Suprapubic skin (tissue), 4 donors: ENCODE measurements around the gene SLC23A3. TPM values are rescaled to one million over a fixed set of nuclear protein-coding genes. Genes with fewer than 3 reads are reported as not detected.

Experiments
- DNase-seq, 2 donors: peaks; one replicate each; pipeline ENCODE4 v3.0.0-alpha.2; 2019; ENCODE audit warnings: low spot score in 2 of 2
- H3K27ac ChIP-seq: fragments of 200-600 bp; sonication (generic); one replicate; pipeline ENCODE4 v1.5.1; 2019
- H3K27me3 ChIP-seq: fragments of 200-600 bp; sonication (generic); one replicate; pipeline ENCODE4 v1.5.1; 2019
- H3K36me3 ChIP-seq: fragments of 200-600 bp; sonication (generic); one replicate; pipeline ENCODE4 v1.5.1; 2019
- H3K4me1 ChIP-seq: fragments of 200-600 bp; sonication (generic); one replicate; pipeline ENCODE4 v1.5.1; 2019
- H3K4me3 ChIP-seq: fragments of 200-600 bp; sonication (generic); one replicate; pipeline ENCODE4 v1.5.1; 2019; ENCODE audit warnings: mild to moderate bottlenecking
- H3K9me3 ChIP-seq: fragments of 200-600 bp; sonication (generic); one replicate; pipeline ENCODE4 v1.5.1; 2019
- EP300 ChIP-seq: sonication (generic); formaldehyde crosslinking; IDR thresholded peaks from one replicate; pipeline ENCODE4 v1.6.1; 2017; ENCODE audit warnings: antibody characterized with exemption
- POLR2A ChIP-seq, 2 donors: fragments of 450-650 bp; IDR thresholded peaks; one replicate each; pipeline ENCODE4 v1.6.1; 2017; ENCODE audit warnings: antibody characterized with exemption in 2 of 2, mild to moderate bottlenecking in 2 of 2, moderate library complexity in 2 of 2
- POLR2AphosphoS5 ChIP-seq, 3 donors: sonication (generic); formaldehyde crosslinking; IDR thresholded peaks; one replicate each; pipeline ENCODE4 v1.6.1; 2017; ENCODE audit warnings: antibody characterized with exemption in 3 of 3
- WGBS: methylation state at CpG from one replicate; pipeline ENCODE4 v1.1.5; 2018; 5-methylcytosine and 5-hydroxymethylcytosine counted together
- total RNA-seq, 4 donors: library from RNA; depleted of rRNA; stranded (reverse); fragments of >200 nt; gene quantifications; one replicate each; pipeline ENCODE4 v1.1.0, GENCODE V29; 2016
- TF ChIP-seq, protein P1 (sequence below), 2 donors: fragments of 200-600 bp in 1 of 2; fragments of 450-650 bp in 1 of 2; sonication (generic) in 1 of 2; IDR thresholded peaks; one replicate each; pipeline ENCODE4 v1.5.1; 2016 to 2019; ENCODE audit warnings: antibody characterized with exemption in 2 of 2, mild to moderate bottlenecking in 1 of 2, moderate library complexity in 1 of 2

Gene SLC23A3, protein sequence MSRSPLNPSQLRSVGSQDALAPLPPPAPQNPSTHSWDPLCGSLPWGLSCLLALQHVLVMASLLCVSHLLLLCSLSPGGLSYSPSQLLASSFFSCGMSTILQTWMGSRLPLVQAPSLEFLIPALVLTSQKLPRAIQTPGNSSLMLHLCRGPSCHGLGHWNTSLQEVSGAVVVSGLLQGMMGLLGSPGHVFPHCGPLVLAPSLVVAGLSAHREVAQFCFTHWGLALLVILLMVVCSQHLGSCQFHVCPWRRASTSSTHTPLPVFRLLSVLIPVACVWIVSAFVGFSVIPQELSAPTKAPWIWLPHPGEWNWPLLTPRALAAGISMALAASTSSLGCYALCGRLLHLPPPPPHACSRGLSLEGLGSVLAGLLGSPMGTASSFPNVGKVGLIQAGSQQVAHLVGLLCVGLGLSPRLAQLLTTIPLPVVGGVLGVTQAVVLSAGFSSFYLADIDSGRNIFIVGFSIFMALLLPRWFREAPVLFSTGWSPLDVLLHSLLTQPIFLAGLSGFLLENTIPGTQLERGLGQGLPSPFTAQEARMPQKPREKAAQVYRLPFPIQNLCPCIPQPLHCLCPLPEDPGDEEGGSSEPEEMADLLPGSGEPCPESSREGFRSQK
- 10 to 100 TPM in 1 of 4 donors, 1 to 10 TPM in 3; 2.4 to 12.6 (median 3.2) TPM for total RNA-seq

DNA sequence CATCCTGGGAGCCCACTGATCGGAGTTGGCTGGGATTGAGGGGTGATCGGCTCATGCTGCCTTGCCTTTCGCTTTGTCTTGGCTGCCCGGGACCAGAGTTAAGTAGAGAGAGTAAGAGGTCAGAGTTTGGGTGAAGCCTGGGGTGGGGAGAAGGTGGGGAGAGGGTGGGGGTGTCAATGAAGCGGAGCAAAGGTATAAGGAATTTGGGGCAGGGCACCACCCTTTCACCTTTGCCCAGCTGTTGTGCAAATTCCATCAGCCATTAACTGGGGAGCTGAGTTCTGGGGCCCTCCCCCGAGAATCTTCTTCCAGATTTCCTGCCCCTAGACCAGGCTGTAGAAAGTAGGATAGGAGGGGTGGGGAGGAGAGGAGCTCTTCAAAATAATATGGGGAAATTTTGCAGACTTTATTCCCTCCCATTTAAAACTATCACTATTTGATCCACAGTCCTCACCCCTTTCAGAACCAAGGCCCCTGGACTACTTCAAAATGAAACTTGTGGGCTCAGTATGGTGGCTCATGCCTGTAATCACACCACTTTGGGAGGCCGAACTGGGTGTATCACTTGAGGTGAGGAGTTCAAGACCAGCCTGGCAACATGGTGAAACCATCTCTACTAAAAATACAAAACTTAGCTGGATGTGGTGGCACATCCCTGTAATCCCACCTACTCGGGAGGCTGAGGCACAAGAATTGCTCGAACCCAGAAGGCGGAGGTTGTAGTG lies at the start of gene SLC23A3:
Gene SLC23A3, minus strand, starts transcription at position 100 of the 725 bp plus-strand sequence. Its CDS starts 45 bp downstream, at position 55.
- Histone ChIP-seq H3K27me3 (no peaks in the 10 kb centered on the region), H3K4me3 (no peak within 1 kb of the TSS), H3K9me3 (no peaks in the 10 kb centered on the region), H3K27ac (no peak within 1 kb of the TSS), H3K4me1 (peaks cover 20% of the 10 kb centered on the region), H3K36me3 (peaks cover 33% of the 10 kb centered on the region)
- 90% methylated on average over 10 of the region's 10 CpGs for WGBS
- no peak for DNase-seq
- TF ChIP-seq, protein P1, sequence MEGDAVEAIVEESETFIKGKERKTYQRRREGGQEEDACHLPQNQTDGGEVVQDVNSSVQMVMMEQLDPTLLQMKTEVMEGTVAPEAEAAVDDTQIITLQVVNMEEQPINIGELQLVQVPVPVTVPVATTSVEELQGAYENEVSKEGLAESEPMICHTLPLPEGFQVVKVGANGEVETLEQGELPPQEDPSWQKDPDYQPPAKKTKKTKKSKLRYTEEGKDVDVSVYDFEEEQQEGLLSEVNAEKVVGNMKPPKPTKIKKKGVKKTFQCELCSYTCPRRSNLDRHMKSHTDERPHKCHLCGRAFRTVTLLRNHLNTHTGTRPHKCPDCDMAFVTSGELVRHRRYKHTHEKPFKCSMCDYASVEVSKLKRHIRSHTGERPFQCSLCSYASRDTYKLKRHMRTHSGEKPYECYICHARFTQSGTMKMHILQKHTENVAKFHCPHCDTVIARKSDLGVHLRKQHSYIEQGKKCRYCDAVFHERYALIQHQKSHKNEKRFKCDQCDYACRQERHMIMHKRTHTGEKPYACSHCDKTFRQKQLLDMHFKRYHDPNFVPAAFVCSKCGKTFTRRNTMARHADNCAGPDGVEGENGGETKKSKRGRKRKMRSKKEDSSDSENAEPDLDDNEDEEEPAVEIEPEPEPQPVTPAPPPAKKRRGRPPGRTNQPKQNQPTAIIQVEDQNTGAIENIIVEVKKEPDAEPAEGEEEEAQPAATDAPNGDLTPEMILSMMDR (IDR thresholded peaks at IDR 0.05): no peak
- TF ChIP-seq POLR2A (IDR thresholded peaks at IDR 0.05) (no peak), EP300 (no peak), POLR2AphosphoS5 (IDR thresholded peaks at IDR 0.05) (no peak)

DNA sequence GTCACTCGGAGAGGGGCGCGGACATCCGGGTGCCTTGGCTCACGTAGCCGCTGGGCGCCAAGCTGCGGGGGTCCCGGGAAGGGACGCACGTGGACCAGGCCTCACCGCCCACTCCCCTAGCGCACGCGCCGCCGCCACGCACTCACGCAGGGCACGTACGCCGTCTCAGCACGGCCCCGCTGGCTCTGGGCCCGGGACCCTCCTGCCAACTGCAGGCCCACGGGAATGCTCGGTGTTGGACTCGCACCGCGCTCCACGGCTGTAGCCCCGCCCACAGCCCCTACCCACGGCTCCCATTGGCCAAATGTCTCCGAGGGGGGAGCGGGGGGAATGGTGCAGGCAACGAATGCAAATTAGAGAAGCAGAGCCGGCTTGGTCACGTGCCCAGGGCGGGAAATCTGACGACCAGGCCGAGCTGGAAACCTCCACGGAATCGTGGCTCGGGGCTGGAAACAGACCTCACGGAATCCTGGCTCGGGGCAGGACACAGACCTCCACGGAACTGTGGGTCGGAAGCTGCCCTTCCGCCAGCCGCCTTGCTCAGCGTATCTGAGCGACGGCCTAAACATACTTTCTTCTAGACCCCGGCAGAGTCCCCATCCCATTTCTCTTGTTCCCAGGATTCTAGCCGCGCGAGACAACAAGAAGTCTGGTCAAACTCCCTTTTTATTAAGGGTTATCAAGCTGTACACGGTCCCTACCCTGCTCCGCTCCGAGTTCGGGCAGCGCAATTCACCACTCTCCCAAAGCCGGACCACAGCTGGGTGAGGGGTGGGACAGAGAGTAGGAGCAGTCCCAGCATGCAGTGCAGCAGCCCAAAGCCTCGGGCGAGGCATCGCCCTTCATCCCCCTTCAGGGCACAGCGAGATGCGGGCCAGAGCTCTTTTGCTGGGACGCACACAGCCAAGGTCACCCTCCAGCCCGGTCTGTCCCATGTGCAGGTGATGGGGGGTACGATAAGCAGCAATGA lies 49.2 kb upstream of the SLC23A3 start, which contains the start of gene ABCB6:
Gene ABCB6, minus strand, starts transcription at position 227 of the 970 bp plus-strand sequence. CDS start 285 bp downstream, outside the sequence.
- no peaks in the 10 kb centered on the region for H3K9me3 ChIP-seq
- no peaks in the 10 kb centered on the region for H3K27me3 ChIP-seq
- no peak for TF ChIP-seq EP300
- peak in 1 of 3 donors; percentile 28 for TF ChIP-seq POLR2AphosphoS5 (IDR thresholded peaks at IDR 0.05)
- TF ChIP-seq, protein P1 (IDR thresholded peaks at IDR 0.05): no peak
- no peak for TF ChIP-seq POLR2A (IDR thresholded peaks at IDR 0.05)
- peak within 1 kb of the TSS; percentile 68 for H3K4me3 ChIP-seq
- DNase-seq: peak; percentile 98
- peak within 1 kb of the TSS; percentile 88 for H3K27ac ChIP-seq
- peaks cover 64% of the 10 kb centered on the region for H3K36me3 ChIP-seq
- WGBS: 21% methylated on average over 15 of the region's 71 CpGs
- peaks cover 35% of the 10 kb centered on the region for H3K4me1 ChIP-seq

DNA sequence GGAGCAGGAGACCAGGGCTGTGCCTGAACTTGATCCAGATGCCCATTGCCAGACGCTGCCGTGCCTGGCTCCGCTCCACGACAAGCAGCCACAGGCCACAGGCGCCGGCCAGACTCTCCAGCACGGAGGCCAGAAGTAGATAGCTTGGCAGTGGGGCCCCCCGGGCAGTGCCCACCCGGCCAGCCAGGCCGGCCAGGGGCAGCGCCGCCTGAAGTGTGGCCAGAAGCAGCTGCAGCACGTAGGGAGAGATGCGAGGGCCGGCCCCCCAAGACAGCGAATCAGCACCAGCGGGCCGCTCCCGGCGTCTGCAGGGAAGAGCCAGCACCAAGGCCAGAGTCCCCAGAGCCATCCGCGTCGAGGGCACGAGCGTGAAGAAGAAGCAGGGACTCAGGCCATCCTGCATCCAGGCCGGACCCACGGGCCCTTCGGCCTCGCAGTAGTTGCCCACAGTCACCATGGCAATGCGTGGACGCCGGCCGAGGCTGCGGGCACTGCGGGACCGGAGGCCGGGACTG lies 48.4 kb upstream of the SLC23A3 start:
- Histone ChIP-seq H3K36me3 (peaks cover 63% of the 10 kb centered on the region), H3K9me3 (no peaks in the 10 kb centered on the region), H3K4me3 (peak overlapping the region; percentile 68), H3K27me3 (no peaks in the 10 kb centered on the region), H3K27ac (peak overlapping the region; percentile 88), H3K4me1 (peaks cover 35% of the 10 kb centered on the region)
- peak; percentile 82 to 86 for DNase-seq
- TF ChIP-seq POLR2AphosphoS5 (IDR thresholded peaks at IDR 0.05) (no peak), POLR2A (IDR thresholded peaks at IDR 0.05) (no peak), EP300 (no peak)
- TF ChIP-seq, protein P1 (IDR thresholded peaks at IDR 0.05): no peak
- 0% methylated on average over 12 of the region's 37 CpGs for WGBS

DNA sequence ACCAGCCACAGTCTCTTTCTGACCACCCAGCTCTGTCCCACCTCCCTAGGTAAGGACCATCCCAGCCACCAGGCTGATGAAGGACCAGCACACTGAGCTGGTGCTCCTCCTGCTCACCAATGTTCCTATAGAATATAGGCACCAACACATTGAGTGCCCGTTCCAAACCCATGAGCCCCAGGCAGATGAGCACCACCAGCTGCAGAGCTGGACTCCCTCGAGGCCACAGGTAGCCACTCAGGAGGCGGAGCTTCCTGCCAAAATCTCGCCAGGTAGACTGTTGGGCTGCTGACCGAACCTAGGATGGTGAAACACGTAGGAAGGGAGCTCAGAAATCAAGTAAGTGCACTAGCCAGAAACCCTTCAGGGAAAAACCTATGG lies 46.7 kb upstream of the SLC23A3 start:
- H3K9me3 ChIP-seq: no peaks in the 10 kb centered on the region
- no peak overlapping the region for H3K4me3 ChIP-seq
- DNase-seq: no peak
- no peak overlapping the region for H3K27ac ChIP-seq
- no peaks in the 10 kb centered on the region for H3K27me3 ChIP-seq
- TF ChIP-seq, protein P1 (IDR thresholded peaks at IDR 0.05): no peak
- TF ChIP-seq POLR2AphosphoS5 (IDR thresholded peaks at IDR 0.05): no peak
- TF ChIP-seq POLR2A (IDR thresholded peaks at IDR 0.05): no peak
- H3K36me3 ChIP-seq: peaks cover 60% of the 10 kb centered on the region
- WGBS: 100% methylated on average over 4 of the region's 6 CpGs
- peaks cover 35% of the 10 kb centered on the region for H3K4me1 ChIP-seq
